HG03432 (cell line): ENCODE data around the gene NRSN2.
"Not testable (repeated sequence)": the region's sequence is repeated elsewhere in the genome, so short reads cannot be mapped to it uniquely, and the experiment has no call there.

ENCODE experiments used
- ATAC-seq: cut with Tn5 transposase; IDR thresholded peaks from one replicate; pipeline ENCODE4 v1.9.1; 2021; ENCODE audit warnings: mild to moderate bottlenecking, moderate library complexity; ENCODE audit not compliant: unreplicated experiment

Gene NRSN2

GRCh38 chr20:373171-373890, 26.4 kb downstream of the NRSN2 start:
- no peak for ATAC-seq

DNA sequence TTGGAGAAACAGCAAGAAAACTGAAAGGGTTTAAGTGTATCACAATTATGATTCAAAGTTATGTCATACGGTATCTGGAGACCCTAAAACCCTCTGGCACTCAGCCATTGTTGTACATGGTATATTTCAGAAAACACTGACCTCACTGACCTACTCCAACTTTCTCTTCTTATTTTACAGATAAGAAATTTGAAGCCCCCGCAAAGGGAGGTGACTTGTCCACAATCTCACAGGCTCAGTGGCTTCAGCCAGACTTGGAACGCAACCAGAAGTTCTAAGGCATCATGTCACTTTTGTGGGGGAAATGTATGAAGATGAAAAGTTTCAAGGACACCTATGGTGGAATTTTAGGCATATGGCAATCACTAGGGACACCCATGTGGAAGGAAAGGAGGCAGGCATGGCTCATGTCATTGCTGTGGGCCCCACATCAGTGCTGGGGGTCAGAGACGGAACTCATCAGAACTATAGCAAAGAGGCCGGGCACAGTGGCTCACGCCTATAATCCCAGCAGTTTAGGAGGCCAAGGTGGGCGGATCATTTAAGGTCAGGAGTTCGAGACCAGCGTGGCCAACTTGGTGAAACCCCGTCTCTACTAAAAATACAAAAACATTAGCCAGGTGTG, 28.5 kb downstream of the NRSN2 start:
- ATAC-seq, result no peak

- no peak for ATAC-seq
Observed at GRCh38 chr20:376089-376488, 29.2 kb downstream of the NRSN2 start.

- no peak for ATAC-seq
Observed at GRCh38 chr20:376750-377149, 29.8 kb downstream of the NRSN2 start.

- not testable (repeated sequence) for ATAC-seq
Observed at GRCh38 chr20:377578-377977, 30.7 kb downstream of the NRSN2 start.

DNA sequence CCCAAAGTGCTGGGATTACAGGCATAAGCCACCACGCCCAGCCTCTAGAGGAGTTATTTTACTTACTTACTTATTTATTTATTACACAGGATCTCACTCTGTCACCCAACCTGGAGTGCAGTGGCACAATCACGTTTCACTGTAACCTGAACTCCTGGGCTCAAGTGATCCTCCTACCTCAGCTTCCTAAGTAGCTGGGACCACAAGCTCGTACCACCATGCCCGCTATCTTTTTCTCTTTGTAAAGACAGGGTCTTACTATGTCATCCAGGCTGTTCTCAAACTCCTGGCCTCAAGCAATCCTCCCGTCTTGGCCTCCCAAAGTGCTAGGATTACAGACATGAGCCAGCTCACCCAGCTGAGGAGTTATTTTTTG, 32.0 kb downstream of the NRSN2 start:
- ATAC-seq, result no peak

DNA sequence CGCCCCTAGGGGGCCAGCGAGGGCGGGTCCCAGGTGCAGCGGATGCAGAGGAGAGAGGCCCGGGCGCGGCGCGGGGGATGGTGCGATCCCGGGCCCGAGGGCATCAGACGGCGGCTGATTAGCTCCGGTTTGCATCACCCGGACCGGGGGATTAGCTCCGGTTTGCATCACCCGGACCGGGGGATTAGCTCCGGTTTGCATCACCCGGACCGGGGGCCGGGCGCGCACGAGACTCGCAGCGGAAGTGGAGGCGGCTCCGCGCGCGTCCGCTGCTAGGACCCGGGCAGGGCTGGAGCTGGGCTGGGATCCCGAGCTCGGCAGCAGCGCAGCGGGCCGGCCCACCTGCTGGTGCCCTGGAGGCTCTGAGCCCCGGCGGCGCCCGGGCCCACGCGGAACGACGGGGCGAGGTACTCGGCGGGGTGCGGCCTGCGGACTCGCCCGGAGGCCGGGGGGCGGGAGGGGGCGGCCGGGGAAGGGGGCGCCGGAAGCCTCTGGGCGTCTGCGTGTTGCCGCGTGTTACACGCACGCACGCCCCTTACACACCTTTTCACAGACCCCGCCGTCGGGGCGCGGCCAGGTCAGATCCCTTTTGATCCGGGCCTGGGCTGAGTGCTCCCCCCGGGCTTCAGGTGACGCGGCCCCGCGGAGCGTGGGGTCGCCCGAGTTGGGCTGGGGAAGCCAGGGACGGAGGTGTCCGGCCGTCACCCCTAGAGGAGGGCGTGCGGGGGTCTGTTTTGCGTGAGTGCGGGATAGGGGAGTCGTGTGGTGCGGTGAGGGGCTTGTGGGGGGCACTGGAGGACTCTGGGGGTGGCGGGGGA, 34.1 kb downstream of the NRSN2 start:
- ATAC-seq, result peak; percentile 54

GRCh38 chr20:381581-382290, 34.8 kb downstream of the NRSN2 start:
- peak; percentile 70 for ATAC-seq

- peak; percentile 9 for ATAC-seq
Observed at GRCh38 chr20:382291-383115, 35.6 kb downstream of the NRSN2 start.

GRCh38 chr20:383889-384288, 37.0 kb downstream of the NRSN2 start:
- ATAC-seq, result no peak

GRCh38 chr20:384723-385122, 37.8 kb downstream of the NRSN2 start:
- no peak for ATAC-seq

- no peak for ATAC-seq
Observed at GRCh38 chr20:385448-385847, 38.5 kb downstream of the NRSN2 start.

DNA sequence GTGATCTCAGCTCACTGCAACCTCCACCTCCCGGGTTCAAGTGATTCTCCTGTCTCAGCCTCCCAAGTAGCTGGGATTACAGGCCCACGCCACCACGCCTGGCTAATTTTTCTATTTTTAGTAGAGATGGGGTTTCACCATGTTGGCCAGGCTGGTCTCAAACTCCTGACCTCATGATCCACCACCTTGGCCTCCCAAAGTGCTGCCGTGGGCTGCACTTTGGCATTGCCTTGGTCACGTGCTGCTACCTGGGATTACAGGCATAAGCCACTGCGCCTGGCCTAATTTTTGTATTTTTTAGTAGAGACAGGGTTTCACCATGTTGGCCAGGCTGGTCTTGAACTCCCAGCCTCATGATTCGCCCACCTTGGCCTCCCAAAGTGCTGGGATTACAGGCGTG, 39.7 kb downstream of the NRSN2 start:
- ATAC-seq, result not testable (repeated sequence)

DNA sequence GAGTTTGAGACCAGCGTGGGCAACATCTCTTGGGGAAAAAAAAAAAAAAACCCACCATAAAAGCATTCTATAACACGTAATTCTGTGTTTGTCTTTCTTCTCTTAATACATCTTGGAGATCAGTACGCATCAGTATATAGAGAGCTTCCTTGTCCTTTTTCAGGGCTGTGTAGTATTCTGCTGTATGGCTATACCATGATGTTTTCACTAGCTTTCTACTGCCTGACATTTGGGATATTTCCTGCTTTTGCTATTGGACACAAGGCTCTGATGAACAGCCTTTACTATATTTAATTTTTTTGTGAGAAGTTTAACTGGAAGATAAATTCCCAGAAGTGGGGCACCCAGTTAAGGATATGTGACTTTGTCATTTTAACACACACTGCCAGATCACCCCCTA, 40.6 kb downstream of the NRSN2 start:
- ATAC-seq, result no peak

- ATAC-seq, result no peak
Observed at GRCh38 chr20:388034-388994, 41.4 kb downstream of the NRSN2 start.

DNA sequence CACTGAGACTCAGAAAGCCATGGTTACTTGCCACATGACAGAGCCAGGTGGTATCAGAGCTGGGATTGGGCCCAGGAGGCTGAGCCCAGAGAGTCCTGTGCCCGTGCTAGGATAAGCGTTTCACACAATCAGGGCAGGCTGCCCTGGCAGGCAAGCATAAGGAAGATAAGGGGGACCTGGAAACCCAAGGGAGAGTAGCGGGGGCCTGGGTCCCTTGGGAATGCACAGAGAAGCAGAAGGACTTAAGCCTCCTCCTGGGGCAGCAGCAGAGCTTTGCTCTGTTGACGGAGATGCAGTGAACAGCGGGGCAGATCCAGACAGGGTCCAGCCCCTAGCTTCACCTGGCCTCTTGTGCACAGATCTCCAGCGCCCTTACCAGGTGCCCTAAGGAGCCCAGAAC, 42.3 kb downstream of the NRSN2 start:
- ATAC-seq, result no peak

- no peak for ATAC-seq
Observed at GRCh38 chr20:391041-391711, 44.3 kb downstream of the NRSN2 start.

- not testable (repeated sequence) for ATAC-seq
Observed at GRCh38 chr20:393296-393695, 46.4 kb downstream of the NRSN2 start.

DNA sequence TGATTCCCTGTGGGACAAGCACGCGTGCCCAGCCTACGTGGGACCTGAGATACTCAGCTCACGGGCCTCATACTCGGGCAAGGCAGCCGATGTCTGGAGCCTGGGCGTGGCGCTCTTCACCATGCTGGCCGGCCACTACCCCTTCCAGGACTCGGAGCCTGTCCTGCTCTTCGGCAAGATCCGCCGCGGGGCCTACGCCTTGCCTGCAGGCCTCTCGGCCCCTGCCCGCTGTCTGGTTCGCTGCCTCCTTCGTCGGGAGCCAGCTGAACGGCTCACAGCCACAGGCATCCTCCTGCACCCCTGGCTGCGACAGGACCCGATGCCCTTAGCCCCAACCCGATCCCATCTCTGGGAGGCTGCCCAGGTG, 49.3 kb downstream of the NRSN2 start:
- ATAC-seq, result no peak
